HG02885 (cell line): ENCODE results near the gene ZNF268.

Experiments used
- ATAC-seq: cut with Tn5 transposase; IDR thresholded peaks from one replicate; pipeline ENCODE4 v1.9.1; 2021; ENCODE audit warnings: mild to moderate bottlenecking; ENCODE audit not compliant: unreplicated experiment, poor library complexity

ZNF268 gene

DNA sequence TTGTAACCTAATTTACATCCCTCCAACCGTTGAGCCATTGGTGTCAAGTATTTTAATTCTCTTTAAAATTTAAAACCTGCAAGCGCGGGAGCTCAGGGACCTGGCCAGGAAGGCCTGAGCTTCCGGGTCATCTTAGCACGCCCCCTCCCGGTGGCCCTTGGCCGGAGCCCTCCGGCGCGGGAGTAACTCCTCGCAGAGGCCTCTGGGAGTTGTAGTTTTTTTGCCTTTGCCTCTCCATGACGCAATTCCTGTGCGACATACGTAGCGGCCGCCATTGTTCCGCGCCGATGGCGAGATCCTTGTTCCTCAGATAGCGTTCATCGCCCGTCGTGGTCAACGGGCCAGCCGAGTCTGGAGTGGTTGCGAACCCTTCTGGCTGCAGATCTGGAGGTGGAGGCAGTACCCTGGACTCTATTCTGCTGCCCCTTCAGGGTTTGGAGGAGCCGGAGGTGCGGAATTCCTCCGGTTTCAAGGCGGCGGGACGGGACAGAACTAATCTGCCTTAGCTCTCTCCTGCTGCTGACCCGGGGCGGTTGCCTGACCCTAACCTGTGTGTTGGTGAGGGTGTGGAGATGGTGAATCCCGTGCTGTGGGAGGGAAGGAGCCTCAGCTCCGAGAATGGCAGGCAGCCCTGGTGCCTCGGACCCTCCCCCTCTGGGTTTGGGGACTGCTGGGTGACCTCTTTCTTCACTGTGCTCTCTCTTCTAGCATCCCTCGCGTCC is at the start of gene ZNF268:
TSS of gene ZNF268 (plus strand) at position 258 of the 722 bp plus-strand sequence. CDS start 503 bp downstream, outside the sequence.
- ATAC-seq, result peak; percentile 95

DNA sequence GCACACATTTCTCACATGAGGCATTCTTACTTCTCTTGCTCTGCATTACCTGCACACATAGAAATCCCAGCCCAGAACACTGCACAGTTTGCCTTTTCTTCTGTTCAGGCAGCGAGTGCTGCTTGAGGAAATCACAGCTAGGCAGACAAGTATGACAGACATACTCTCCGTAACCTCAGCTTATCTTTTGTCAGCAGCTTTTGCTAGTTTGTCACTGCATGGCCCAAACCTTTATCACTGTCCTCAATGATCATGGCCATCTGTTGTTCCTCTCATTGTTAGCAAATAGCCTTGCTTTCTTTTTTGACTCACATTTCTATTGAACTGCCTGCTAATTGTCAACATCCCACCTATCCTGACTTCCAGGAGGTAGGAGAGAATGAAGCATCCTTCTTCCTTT is 45.5 kb upstream of the ZNF268 start:
- no peak for ATAC-seq

DNA sequence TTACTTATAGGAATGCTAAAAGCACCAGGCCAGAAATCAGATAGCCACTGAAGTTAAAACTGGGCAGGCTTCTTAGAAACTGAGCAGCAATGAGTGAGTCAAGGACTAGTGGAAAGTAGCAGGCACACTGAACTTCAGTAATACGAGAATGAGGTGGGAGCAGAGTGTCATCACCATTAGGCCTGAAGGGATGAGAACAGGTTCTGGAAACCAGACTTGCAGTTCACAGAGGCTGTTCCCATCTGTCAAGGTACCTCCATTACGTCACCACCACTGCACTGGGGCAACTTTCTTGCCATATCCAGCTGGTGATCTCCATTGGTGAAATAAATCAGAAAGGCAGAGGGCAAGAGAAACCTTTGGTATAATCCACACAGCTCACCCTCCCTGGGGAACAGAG is 35.3 kb upstream of the ZNF268 start:
- no peak for ATAC-seq

DNA sequence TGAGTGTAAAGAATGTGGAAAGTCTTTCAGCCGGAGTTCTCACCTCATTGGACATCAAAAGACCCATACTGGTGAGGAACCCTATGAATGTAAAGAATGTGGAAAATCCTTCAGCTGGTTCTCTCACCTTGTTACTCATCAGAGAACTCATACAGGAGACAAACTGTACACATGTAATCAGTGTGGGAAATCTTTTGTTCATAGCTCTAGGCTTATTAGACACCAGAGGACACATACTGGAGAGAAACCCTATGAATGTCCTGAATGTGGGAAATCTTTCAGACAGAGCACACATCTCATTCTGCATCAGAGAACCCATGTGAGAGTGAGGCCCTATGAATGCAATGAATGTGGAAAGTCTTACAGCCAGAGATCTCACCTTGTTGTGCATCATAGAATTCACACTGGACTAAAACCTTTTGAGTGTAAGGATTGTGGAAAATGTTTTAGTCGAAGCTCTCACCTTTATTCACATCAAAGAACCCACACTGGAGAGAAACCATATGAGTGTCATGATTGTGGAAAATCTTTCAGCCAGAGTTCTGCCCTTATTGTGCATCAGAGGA is 25.1 kb upstream of the ZNF268 start:
- ATAC-seq, result no peak

DNA sequence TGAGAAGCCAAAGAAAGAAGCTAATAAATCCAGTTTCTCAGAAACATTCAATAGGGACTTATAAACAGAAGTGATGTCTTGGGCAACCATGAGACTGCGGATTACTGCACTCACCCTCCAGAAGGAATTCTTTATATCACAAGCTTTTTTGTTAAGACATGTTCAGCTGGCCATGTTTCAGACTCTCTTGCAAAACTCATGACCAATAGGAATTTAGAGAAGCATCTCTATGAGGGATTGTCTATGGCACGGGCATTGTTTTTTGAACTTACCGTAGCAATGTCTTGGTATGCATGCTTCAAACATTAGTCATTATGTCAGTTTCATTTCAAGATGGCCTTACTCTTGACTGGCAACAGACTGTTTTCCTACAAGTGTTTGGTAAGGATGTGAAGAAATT is 15.5 kb upstream of the ZNF268 start:
- no peak for ATAC-seq

DNA sequence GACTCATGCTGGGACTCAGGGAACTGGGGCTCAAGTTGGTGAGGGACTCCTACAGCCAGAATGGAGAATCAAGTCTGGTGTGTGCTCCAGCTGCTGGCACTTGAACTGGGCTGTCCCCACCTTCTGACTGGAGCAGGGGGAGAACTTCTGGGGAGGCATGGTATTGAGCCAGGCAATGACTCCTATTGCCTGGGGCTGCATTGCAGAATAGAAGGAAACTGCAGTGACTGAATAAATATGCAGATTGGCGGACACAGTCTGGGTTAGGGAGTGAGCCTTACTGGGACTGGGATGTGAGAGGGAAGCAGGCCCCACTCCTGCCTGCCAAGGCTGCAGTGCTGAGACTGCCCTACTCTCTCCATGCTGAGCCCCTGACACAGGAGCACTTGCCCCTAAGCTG is 8.8 kb upstream of the ZNF268 start:
- no peak for ATAC-seq

DNA sequence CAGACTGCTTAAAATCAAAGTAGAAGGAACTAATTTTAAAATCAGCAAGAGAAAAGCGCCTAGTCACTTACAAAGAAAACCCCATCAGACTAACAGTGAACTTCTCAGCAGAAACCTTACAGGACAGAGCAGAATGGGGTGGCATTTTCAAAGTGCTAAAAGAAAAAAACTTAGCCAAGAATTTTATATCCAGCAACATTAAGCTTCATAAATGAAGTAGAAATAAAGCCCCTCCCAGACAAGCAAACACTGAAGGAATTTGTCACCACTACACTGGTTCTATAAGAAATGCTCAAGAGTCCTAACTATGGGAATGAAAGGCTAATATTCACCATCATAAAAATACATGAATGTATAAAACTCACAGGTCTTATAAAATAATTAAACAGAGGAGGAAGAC is 6.4 kb upstream of the ZNF268 start:
- ATAC-seq, result no peak

DNA sequence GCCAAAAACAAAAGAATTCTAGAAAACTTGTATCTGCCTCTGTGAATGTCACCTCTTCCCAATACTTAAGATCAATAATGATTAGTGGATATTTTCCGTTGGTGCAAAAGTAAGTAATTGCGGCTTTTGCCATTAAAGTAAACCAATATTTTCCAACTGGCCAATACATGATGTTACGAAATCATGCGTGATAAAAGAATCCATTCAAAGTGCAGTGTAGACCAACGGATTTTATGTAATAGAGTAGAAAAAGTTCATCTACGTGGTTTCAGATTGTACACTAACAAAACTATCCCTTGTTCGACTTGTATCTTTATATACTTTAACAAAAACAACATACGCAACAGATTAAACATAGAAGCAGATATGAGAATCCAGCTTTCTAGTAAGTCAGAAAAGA is 626 bp upstream of the ZNF268 start:
- ATAC-seq, result no peak

DNA sequence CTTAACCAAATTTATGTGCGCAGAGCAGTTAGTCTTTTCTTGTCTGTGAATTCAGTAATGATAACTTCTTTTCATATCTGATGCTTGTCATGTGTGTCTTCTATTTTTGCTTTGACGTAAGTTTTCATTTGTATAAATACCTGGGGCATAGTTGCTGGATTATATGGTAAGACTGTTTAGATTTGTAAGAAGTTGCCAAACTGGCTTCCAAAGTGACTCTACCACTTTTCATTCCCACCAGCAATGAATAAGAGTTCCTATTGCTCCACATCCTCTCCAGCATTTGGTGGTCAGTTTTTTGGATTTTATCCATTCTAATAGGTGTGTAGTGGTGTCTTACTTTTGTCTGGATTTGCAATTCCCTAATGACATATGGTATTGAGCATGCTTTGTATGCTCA is 8.9 kb downstream of the ZNF268 start:
- ATAC-seq, result no peak

DNA sequence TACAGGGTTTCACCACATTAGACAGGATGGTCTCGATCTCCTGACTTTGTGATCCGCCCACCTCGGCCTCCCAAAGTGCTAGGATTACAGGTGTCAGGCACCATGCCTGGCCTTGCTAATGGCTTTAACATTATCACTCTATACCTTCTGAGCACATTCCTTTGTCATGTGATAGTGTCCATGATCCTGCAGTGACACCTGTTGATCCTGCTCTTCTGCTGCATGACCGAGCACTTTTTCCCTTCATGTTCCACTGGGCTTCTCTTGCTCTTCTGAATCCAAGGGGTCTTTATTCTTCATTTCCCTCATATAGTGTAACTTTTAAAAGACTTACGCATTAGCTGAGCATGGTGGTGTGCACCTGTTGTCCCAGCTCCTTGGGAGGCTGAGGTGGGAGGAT is 11.6 kb downstream of the ZNF268 start:
- ATAC-seq, result no peak

DNA sequence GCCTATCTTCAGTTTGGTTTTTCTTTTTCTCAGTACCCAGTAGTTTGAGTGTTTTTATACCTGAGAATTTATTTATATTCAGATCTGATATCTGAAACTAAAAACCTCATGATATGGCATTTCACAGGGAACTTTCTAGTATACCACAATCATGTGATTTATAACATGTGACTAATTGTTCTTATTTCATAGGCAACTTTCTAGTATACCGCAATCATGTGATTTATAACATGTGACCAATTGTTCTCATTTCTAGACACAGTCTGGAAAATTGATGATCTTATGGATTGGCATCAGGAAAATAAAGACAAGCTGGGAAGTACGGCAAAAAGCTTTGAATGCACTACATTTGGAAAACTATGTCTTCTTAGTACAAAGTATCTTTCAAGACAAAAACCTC is 20.6 kb downstream of the ZNF268 start:
- ATAC-seq, result no peak

DNA sequence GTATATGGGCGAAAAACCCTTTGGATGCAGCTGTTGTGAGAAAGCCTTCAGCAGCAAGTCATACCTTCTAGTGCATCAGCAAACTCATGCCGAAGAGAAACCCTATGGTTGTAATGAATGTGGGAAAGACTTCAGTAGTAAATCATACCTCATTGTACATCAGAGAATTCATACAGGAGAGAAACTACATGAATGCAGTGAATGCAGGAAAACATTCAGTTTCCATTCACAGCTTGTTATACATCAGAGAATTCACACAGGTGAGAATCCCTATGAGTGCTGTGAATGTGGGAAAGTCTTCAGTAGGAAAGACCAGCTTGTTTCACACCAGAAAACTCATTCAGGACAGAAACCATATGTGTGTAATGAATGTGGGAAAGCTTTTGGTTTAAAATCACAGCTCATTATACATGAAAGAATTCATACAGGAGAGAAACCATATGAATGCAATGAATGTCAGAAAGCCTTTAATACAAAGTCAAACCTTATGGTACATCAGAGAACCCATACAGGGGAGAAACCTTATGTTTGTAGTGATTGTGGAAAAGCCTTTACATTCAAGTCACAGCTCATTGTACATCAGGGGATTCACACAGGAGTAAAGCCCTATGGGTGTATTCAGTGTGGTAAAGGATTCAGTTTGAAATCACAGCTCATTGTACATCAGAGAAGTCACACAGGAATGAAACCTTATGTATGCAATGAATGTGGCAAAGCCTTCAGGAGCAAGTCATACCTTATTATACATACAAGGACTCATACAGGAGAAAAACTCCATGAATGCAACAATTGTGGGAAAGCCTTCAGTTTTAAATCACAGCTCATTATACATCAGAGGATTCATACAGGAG is 21.4 kb downstream of the ZNF268 start:
- no peak for ATAC-seq

DNA sequence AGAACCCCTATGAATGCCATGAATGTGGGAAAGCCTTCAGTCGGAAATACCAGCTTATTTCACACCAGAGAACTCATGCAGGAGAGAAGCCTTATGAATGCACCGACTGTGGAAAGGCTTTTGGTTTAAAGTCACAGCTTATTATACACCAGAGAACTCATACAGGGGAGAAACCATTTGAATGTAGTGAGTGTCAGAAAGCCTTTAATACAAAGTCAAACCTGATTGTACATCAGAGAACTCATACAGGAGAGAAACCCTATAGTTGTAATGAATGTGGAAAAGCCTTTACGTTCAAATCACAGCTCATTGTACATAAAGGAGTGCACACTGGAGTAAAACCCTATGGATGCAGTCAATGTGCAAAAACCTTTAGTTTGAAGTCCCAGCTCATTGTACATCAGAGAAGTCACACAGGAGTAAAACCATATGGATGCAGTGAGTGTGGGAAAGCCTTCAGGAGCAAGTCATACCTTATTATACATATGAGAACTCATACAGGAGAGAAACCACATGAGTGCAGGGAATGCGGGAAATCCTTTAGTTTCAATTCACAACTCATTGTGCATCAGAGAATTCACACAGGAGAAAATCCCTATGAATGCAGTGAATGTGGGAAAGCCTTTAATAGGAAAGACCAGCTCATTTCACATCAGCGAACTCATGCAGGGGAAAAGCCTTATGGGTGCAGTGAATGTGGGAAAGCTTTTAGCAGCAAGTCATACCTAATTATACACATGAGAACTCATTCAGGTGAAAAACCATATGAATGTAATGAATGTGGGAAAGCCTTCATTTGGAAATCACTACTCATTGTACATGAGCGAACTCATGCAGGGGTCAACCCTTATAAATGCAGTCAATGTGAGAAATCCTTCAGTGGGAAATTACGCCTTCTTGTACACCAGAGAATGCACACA is 22.3 kb downstream of the ZNF268 start:
- no peak for ATAC-seq

DNA sequence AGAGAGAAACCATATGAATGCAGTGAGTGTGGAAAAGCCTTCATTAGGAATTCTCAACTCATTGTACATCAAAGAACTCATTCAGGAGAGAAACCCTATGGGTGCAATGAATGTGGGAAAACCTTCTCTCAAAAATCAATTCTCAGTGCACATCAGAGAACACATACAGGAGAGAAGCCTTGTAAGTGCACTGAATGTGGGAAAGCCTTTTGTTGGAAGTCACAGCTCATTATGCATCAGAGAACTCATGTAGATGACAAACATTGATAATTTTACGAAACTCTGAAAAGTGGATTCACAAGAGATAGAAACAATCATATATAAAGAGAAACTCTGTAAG is 22.9 kb downstream of the ZNF268 start:
- ATAC-seq, result no peak

DNA sequence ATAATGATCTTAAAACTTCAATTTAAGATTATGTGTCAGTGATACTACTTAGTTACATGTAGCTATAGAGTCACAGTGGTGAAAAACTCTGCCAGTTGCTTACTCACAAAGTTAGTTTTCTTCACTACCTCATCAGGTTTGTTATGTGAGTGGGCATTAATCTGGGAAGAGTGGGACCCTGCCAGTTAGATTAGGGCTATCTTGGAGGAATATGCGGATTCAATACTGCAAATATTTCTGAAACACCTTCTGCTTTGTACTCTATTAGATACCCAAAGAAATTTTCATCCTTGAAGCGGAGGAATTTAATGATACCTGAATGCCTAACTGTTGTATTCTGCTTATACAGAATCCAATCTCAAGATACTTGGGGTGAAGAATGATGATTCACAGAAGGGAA is 25.1 kb downstream of the ZNF268 start:
- no peak for ATAC-seq

DNA sequence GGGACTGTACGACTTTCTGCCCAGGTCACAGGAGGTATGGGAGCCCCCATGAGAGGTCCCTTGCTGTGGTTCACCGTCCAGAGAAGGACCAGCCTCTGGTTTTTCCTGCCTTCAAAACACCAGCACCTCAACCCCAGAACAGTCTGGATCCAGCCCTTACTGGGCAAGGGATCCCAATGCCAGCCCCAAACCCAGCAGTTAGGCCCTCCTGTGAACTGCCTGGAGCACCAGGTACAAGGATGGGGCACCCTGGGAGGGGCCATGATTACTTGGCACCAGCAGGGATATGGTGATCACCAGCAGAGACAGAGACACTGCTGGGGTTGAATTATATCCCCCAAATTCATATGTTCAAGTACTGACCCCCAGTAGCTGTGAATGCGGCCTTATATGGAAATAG is 34.4 kb downstream of the ZNF268 start:
- no peak for ATAC-seq

DNA sequence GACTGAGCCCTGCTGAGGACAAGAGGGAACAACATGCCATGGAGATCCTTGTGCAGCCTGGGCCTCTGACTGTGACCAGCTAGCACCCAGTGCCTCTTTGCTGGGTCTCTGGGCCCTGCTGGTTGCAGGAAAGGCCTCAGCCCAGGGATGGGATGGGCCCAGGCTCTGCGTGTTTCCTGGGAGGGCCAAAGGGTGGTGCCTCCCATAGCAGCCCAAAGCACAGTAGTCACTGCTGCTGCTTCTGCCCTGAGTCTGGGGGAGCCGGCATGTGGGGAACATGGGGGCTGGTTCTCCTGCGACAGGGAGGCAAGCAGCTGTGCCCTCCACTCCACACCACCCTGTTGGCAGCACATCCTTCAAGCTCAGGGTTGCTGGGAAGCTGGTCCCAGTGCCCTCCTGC is 35.9 kb downstream of the ZNF268 start:
- no peak for ATAC-seq

DNA sequence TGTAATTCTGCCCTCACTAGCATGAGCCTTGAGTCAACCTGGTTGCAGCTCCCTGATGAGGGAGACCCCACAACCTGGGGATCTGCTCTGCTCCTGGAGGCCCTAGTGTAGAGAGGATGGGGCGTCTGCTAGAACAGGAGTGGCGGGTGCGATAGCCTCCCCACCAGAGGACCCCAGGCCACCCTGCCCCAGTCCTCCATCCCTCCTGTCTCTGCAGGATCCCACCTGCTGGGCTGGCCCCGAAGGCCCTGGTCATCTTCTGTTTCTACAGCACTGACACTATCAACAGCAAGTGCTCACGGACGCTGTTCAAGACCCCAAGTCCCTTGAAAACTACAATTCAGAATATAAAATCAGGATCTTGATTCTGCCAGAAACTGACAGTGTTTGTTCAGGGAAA is 39.2 kb downstream of the ZNF268 start:
- ATAC-seq, result no peak

DNA sequence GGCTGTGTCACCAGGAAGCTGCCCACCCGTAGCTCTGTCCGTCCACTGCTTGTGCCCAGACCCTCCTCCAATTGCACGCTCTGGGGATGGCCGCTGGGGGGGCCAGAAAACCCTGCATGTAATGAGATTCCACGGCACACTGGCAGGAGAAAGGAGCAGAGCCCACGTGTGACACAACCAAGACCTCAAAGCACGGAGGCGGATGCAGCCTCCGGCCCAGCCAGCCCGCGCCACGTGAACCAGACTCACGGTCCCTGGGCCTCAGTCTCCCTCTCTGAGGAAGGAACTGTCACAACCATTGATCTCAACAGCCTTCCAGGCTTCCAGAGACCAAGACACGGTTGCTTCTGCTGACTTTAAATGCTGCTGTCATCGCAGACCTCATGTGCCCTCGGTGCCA is 39.9 kb downstream of the ZNF268 start:
- no peak for ATAC-seq

DNA sequence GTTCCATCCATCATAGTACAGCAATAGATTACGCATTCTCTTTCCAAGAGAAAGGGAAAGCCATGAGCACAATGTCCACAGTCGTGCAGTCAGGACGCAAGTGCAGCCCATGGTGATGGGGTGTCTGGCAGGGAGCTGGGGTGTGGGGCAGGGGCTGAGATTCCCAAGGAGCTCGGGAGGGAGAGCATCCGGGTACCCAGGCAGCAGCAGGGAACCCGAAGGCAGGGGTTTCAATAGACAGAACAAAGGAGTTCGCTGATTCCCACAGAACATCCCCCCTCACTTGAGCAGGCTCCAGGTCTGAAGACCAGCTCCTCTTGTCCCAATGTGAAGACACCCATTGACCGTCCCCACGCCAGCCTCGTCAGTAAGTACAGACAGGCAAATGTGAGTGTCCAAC is 40.9 kb downstream of the ZNF268 start:
- no peak for ATAC-seq

DNA sequence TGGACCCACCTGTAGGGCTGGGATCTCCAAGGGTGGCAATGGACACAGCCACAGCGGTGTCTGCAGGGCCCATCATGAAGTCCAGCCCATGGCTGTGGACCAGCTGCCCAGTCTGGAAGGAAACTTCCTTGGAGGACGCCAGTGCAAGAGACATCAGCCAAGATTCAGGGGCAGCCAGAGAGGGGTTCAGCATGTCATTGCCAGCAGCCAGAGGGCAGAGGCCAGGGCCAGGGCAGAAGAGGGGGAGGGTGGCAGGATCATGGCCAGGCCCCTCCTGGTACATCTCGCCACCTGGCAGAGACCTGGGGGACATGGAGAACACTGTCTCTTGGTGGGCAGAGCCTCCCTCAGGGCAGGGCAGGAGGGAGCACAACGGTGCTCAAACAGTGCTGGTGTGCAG is 44.2 kb downstream of the ZNF268 start:
- no peak for ATAC-seq
